Activated CD4-positive, alpha-beta T cell treated with anti-CD3 and anti-CD28 coated beads, Interleukin-2, amount 10 ng/mL, durations not matched to agents 24 days and 14 days (primary cell): ENCODE results near the gene BCL11A. TPM values are rescaled to one million over a fixed set of nuclear protein-coding genes. Genes with fewer than 3 reads are reported as not detected.

ENCODE experiments used
- DNase-seq: peaks from one replicate; pipeline ENCODE4 v3.0.0; 2022
- H3K27ac Mint-ChIP-seq: one replicate; pipeline ENCODE4 v1.8.0; 2022; ENCODE audit warnings: mild to moderate bottlenecking, mixed read lengths
- H3K27me3 Mint-ChIP-seq: one replicate; pipeline ENCODE4 v1.8.0; 2022; ENCODE audit warnings: mixed read lengths
- H3K36me3 Mint-ChIP-seq: one replicate; pipeline ENCODE4 v1.8.0; 2022; ENCODE audit warnings: low read depth, mild to moderate bottlenecking, mixed read lengths
- H3K4me1 Mint-ChIP-seq: one replicate; pipeline ENCODE4 v1.8.0; 2021; ENCODE audit warnings: mixed read lengths
- H3K4me3 Mint-ChIP-seq: one replicate; pipeline ENCODE4 v1.8.0; 2022; ENCODE audit warnings: mild to moderate bottlenecking, moderate library complexity, mixed read lengths
- H3K9me3 Mint-ChIP-seq: one replicate; pipeline ENCODE4 v1.8.0; 2021; ENCODE audit warnings: mixed read lengths
- intact Hi-C: fragments of 100-400 bp; cut with micrococcal nuclease; formaldehyde crosslinking; loops from one replicate; pipeline ENCODE4 v1.15.1; 2023
- total RNA-seq: library from RNA; stranded (reverse); gene quantifications from 2 replicates; pipeline ENCODE4 v1.2.3, GENCODE V29; 2022

The BCL11A gene
- total RNA-seq, 1 donor from 2014 or later = not detected

GRCh38 chr2:60509066-60509465 lies 44.4 kb downstream of the BCL11A start:
- H3K4me3 Mint-ChIP-seq = no peak overlapping the region
- no peaks in the 10 kb centered on the region for H3K4me1 Mint-ChIP-seq
- H3K9me3 Mint-ChIP-seq = no peaks in the 10 kb centered on the region
- H3K27me3 Mint-ChIP-seq = peaks cover 14% of the 10 kb centered on the region
- no peaks in the 10 kb centered on the region for H3K36me3 Mint-ChIP-seq
- intact Hi-C loops = no loop called here
- no peak for DNase-seq
- H3K27ac Mint-ChIP-seq = no peak overlapping the region

GRCh38 chr2:60508339-60508917 lies 45.0 kb downstream of the BCL11A start:
- no peak for DNase-seq
- no peak overlapping the region for H3K4me3 Mint-ChIP-seq
- H3K27ac Mint-ChIP-seq = no peak overlapping the region
- no peaks in the 10 kb centered on the region for H3K4me1 Mint-ChIP-seq
- H3K36me3 Mint-ChIP-seq = no peaks in the 10 kb centered on the region
- H3K27me3 Mint-ChIP-seq = peaks cover 10% of the 10 kb centered on the region
- intact Hi-C loops = no loop called here
- H3K9me3 Mint-ChIP-seq = no peaks in the 10 kb centered on the region

- H3K4me3 Mint-ChIP-seq = no peak overlapping the region
- no peak overlapping the region for H3K27ac Mint-ChIP-seq
- H3K9me3 Mint-ChIP-seq = no peaks in the 10 kb centered on the region
- DNase-seq = no peak
- H3K27me3 Mint-ChIP-seq = peaks cover 7% of the 10 kb centered on the region
- no peaks in the 10 kb centered on the region for H3K36me3 Mint-ChIP-seq
- H3K4me1 Mint-ChIP-seq = no peaks in the 10 kb centered on the region
- intact Hi-C loops = no loop called here
Observed at GRCh38 chr2:60507211-60507965, 46.1 kb downstream of the BCL11A start.

- intact Hi-C loops = no loop called here
- Mint-ChIP-seq H3K4me3 (no peak overlapping the region), H3K27ac (no peak overlapping the region), H3K4me1 (no peaks in the 10 kb centered on the region), H3K9me3 (no peaks in the 10 kb centered on the region), H3K27me3 (peaks cover 3% of the 10 kb centered on the region), H3K36me3 (no peaks in the 10 kb centered on the region)
- no peak for DNase-seq
Observed at GRCh38 chr2:60505880-60506260, 47.6 kb downstream of the BCL11A start.

- Mint-ChIP-seq H3K36me3 (no peaks in the 10 kb centered on the region), H3K4me1 (no peaks in the 10 kb centered on the region), H3K9me3 (no peaks in the 10 kb centered on the region), H3K27ac (no peak overlapping the region), H3K27me3 (peaks cover 3% of the 10 kb centered on the region), H3K4me3 (no peak overlapping the region)
- intact Hi-C loops = no loop called here
- DNase-seq = no peak
Observed at GRCh38 chr2:60505240-60505879, 48.1 kb downstream of the BCL11A start.

- Mint-ChIP-seq H3K9me3 (no peaks in the 10 kb centered on the region), H3K27me3 (peaks cover 3% of the 10 kb centered on the region), H3K27ac (no peak overlapping the region), H3K4me3 (no peak overlapping the region), H3K4me1 (no peaks in the 10 kb centered on the region), H3K36me3 (no peaks in the 10 kb centered on the region)
- DNase-seq = no peak
- intact Hi-C loops = no loop called here
Observed at GRCh38 chr2:60504049-60504448, 49.4 kb downstream of the BCL11A start.

- Mint-ChIP-seq H3K9me3 (no peaks in the 10 kb centered on the region), H3K36me3 (no peaks in the 10 kb centered on the region), H3K4me1 (no peaks in the 10 kb centered on the region), H3K27me3 (no peaks in the 10 kb centered on the region), H3K4me3 (no peak overlapping the region), H3K27ac (no peak overlapping the region)
- intact Hi-C loops = no loop called here
- DNase-seq = no peak
Observed at GRCh38 chr2:60502144-60502543, 51.3 kb downstream of the BCL11A start.

GRCh38 chr2:60500861-60501260 lies 52.6 kb downstream of the BCL11A start:
- intact Hi-C loops = no loop called here
- Mint-ChIP-seq H3K4me1 (no peaks in the 10 kb centered on the region), H3K27me3 (no peaks in the 10 kb centered on the region), H3K36me3 (no peaks in the 10 kb centered on the region), H3K27ac (no peak overlapping the region), H3K9me3 (no peaks in the 10 kb centered on the region), H3K4me3 (no peak overlapping the region)
- no peak for DNase-seq

GRCh38 chr2:60499651-60500265 lies 53.7 kb downstream of the BCL11A start:
- Mint-ChIP-seq H3K4me3 (no peak overlapping the region), H3K27me3 (no peaks in the 10 kb centered on the region), H3K9me3 (no peaks in the 10 kb centered on the region), H3K27ac (no peak overlapping the region), H3K4me1 (no peaks in the 10 kb centered on the region), H3K36me3 (no peaks in the 10 kb centered on the region)
- intact Hi-C loops = no loop called here
- DNase-seq = no peak

GRCh38 chr2:60498816-60499429 lies 54.5 kb downstream of the BCL11A start:
- H3K27me3 Mint-ChIP-seq = no peaks in the 10 kb centered on the region
- intact Hi-C loops = no loop called here
- H3K4me3 Mint-ChIP-seq = no peak overlapping the region
- H3K36me3 Mint-ChIP-seq = no peaks in the 10 kb centered on the region
- no peak for DNase-seq
- H3K9me3 Mint-ChIP-seq = no peaks in the 10 kb centered on the region
- no peak overlapping the region for H3K27ac Mint-ChIP-seq
- no peaks in the 10 kb centered on the region for H3K4me1 Mint-ChIP-seq

- Mint-ChIP-seq H3K4me1 (no peaks in the 10 kb centered on the region), H3K27ac (no peak overlapping the region), H3K4me3 (no peak overlapping the region), H3K9me3 (no peaks in the 10 kb centered on the region), H3K36me3 (no peaks in the 10 kb centered on the region), H3K27me3 (no peaks in the 10 kb centered on the region)
- intact Hi-C loops = no loop called here
- DNase-seq = no peak
Observed at GRCh38 chr2:60498127-60498815, 55.2 kb downstream of the BCL11A start.

- no peaks in the 10 kb centered on the region for H3K27me3 Mint-ChIP-seq
- H3K36me3 Mint-ChIP-seq = no peaks in the 10 kb centered on the region
- no peaks in the 10 kb centered on the region for H3K9me3 Mint-ChIP-seq
- H3K27ac Mint-ChIP-seq = no peak overlapping the region
- H3K4me1 Mint-ChIP-seq = no peaks in the 10 kb centered on the region
- no peak overlapping the region for H3K4me3 Mint-ChIP-seq
- no peak for DNase-seq
- intact Hi-C loops = no loop called here
Observed at GRCh38 chr2:60497500-60497899, 56.0 kb downstream of the BCL11A start.

GRCh38 chr2:60496956-60497355 lies 56.5 kb downstream of the BCL11A start:
- Mint-ChIP-seq H3K9me3 (no peaks in the 10 kb centered on the region), H3K27ac (no peak overlapping the region), H3K4me3 (no peak overlapping the region), H3K27me3 (no peaks in the 10 kb centered on the region), H3K36me3 (no peaks in the 10 kb centered on the region), H3K4me1 (no peaks in the 10 kb centered on the region)
- intact Hi-C loops = no loop called here
- DNase-seq = no peak
